Measurements from ENCODE around the gene GLI3.

DNA sequence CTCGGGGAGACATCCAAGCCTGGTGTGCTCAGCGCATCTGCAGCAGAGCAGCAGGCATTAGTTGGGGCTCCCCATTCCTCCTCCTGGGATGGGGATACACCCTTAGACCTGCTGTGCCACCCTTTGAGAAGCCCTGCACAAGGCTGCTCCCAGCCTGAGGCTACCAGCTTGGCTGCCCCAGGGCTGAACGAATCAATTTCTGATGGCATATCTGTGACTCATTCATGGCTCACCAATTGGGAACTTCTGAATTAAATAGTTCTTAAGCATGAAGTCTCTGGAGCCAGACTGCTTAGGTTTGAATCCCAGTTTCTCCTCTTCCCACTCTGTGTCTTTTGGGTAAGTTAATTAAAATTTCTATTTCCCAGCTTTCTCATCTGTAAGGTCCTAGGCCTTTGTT lies 16.3 kb upstream of the GLI3 start:
- no peak for TF ChIP-seq YY1 (tag by site-specific recombination; IDR thresholded peaks at IDR 0.05)
- no peak for TF ChIP-seq ZNF248 (tag by site-specific recombination; IDR thresholded peaks at IDR 0.05)
